Stimulated activated CD4-positive, alpha-beta T cell treated with anti-CD3 and anti-CD28 coated beads, TNF-alpha, amount 100 ng/mL, for 48 hours (primary cell): Measurements from ENCODE around the gene ZNRD2.
"Not testable (repeated sequence)": the region's sequence is repeated elsewhere in the genome, so short reads cannot be mapped to it uniquely, and the experiment has no call there.

Experiments used
- DNase-seq, 3 donors: peaks; one replicate each; pipeline ENCODE4 v3.0.0-alpha.2; 2020; ENCODE audit warnings: low read depth in 3 of 3

The ZNRD2 gene

GRCh38 chr11:65555693-65556231 lies 14.5 kb upstream of the ZNRD2 start:
- DNase-seq, result no peak

- DNase-seq, result no peak
These were observed 13.6 kb upstream of the ZNRD2 start for GRCh38 chr11:65556470-65557279.

GRCh38 chr11:65557280-65558001 lies 12.8 kb upstream of the ZNRD2 start:
- DNase-seq, result no peak

- DNase-seq, result no peak
These were observed 12.0 kb upstream of the ZNRD2 start, which contains the start of gene LTBP3 for GRCh38 chr11:65558002-65558929. LTBP3 (minus strand) TSS chr11:65558359; CDS start chr11:65557959, 400 bp downstream.

- no peak for DNase-seq
These were observed 11.3 kb upstream of the ZNRD2 start for GRCh38 chr11:65558930-65559509.

- no peak for DNase-seq
These were observed 10.7 kb upstream of the ZNRD2 start for GRCh38 chr11:65559535-65559934.

GRCh38 chr11:65559951-65560537 lies 10.2 kb upstream of the ZNRD2 start:
- DNase-seq, result no peak

- no peak for DNase-seq
These were observed 9.5 kb upstream of the ZNRD2 start for GRCh38 chr11:65560555-65561418.

- DNase-seq, result no peak
These were observed 8.3 kb upstream of the ZNRD2 start for GRCh38 chr11:65562020-65562419.

GRCh38 chr11:65562788-65563187 lies 7.5 kb upstream of the ZNRD2 start:
- DNase-seq, result no peak

GRCh38 chr11:65563601-65564000 lies 6.7 kb upstream of the ZNRD2 start:
- no peak for DNase-seq

- DNase-seq, result not testable (repeated sequence)
These were observed 5.3 kb upstream of the ZNRD2 start for GRCh38 chr11:65564879-65565559.

- no peak for DNase-seq
These were observed 4.4 kb upstream of the ZNRD2 start for GRCh38 chr11:65565624-65566453.

- DNase-seq, result no peak
These were observed 909 bp upstream of the ZNRD2 start for GRCh38 chr11:65569164-65569972.

GRCh38 chr11:65571420-65571819 lies 1.1 kb downstream of the ZNRD2 start:
- DNase-seq, result no peak

GRCh38 chr11:65571940-65572339 lies 1.7 kb downstream of the ZNRD2 start:
- DNase-seq, result no peak

- DNase-seq, result peak; percentile 76 to 91 (median 79)
These were observed 2.2 kb downstream of the ZNRD2 start, which contains the start of gene FAM89B for GRCh38 chr11:65572356-65573051. FAM89B (plus strand) TSS chr11:65572538; CDS start chr11:65572670, 132 bp downstream.
